HG02870 (cell line): ENCODE results near the gene PDGFC.
A peak's percentile ranks its signal among the peaks of the same experiment; 100 is the strongest.

Source experiments
- ATAC-seq: cut with Tn5 transposase; IDR thresholded peaks from one replicate; pipeline ENCODE4 v1.9.1; 2021; ENCODE audit warnings: mild to moderate bottlenecking, moderate library complexity; ENCODE audit not compliant: unreplicated experiment

PDGFC gene

GRCh38 chr4:156975686-156976085 lies 4.1 kb upstream of the PDGFC start:
- ATAC-seq, result no peak

GRCh38 chr4:156974264-156974663 lies 2.7 kb upstream of the PDGFC start:
- no peak for ATAC-seq

- no peak for ATAC-seq
Measured at GRCh38 chr4:156972379-156973015, 898 bp upstream of the PDGFC start.

- no peak for ATAC-seq
Measured at GRCh38 chr4:156971165-156971675, 379 bp downstream of the PDGFC start.

GRCh38 chr4:156970501-156971164 lies 966 bp downstream of the PDGFC start:
- no peak for ATAC-seq

- ATAC-seq, result no peak
Measured at GRCh38 chr4:156969911-156970310, 1.7 kb downstream of the PDGFC start.

GRCh38 chr4:156969101-156969500 lies 2.5 kb downstream of the PDGFC start:
- ATAC-seq, result no peak

- peak; percentile 67 for ATAC-seq
Measured at GRCh38 chr4:156968479-156968984, 3.1 kb downstream of the PDGFC start.

GRCh38 chr4:156966836-156967235 lies 4.8 kb downstream of the PDGFC start:
- ATAC-seq, result no peak

- no peak for ATAC-seq
Measured at GRCh38 chr4:156963419-156963818, 8.2 kb downstream of the PDGFC start.

- ATAC-seq, result no peak
Measured at GRCh38 chr4:156962528-156962974, 9.0 kb downstream of the PDGFC start.

- no peak for ATAC-seq
Measured at GRCh38 chr4:156962058-156962358, 9.6 kb downstream of the PDGFC start.

- no peak for ATAC-seq
Measured at GRCh38 chr4:156961196-156962057, 10.2 kb downstream of the PDGFC start.

- ATAC-seq, result no peak
Measured at GRCh38 chr4:156959298-156959702, 12.3 kb downstream of the PDGFC start.

- ATAC-seq, result no peak
Measured at GRCh38 chr4:156958276-156959074, 13.1 kb downstream of the PDGFC start.

- no peak for ATAC-seq
Measured at GRCh38 chr4:156957556-156957955, 14.0 kb downstream of the PDGFC start.

GRCh38 chr4:156956826-156957368 lies 14.7 kb downstream of the PDGFC start:
- no peak for ATAC-seq

GRCh38 chr4:156956359-156956758 lies 15.2 kb downstream of the PDGFC start:
- ATAC-seq, result no peak

GRCh38 chr4:156954587-156954986 lies 17.0 kb downstream of the PDGFC start:
- no peak for ATAC-seq

GRCh38 chr4:156953951-156954350 lies 17.6 kb downstream of the PDGFC start:
- no peak for ATAC-seq
